Islet of Langerhans (tissue), 1 donor: Measurements from ENCODE around the gene AADACL2.
"Not testable (repeated sequence)": the region's sequence is repeated elsewhere in the genome, so short reads cannot be mapped to it uniquely, and the experiment has no call there.

Experiments used
- FAIRE-seq: peaks from one replicate; lab custom pipeline; 2011; peaks lifted over from hg19 to GRCh38; lab: Jason Lieb, UNC

Gene AADACL2

DNA sequence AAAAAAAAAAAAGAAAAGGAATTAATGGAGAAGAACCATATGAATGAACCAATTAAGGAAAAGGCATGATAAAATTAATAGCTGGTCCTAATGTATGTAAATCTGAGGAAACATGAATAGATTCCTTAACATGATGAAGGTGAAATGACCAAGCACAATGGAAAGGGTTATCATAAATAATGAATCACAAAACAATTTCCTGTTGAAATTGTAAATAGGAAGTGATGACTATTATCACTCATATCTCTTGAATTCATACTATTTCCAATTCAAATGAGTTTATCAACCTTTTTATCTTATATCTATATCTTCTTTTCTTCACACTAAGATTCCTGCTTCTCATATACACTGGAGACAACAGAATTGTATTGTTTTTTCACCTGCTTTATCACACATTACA lies 32.0 kb downstream of the AADACL2 start:
- no peak for FAIRE-seq

DNA sequence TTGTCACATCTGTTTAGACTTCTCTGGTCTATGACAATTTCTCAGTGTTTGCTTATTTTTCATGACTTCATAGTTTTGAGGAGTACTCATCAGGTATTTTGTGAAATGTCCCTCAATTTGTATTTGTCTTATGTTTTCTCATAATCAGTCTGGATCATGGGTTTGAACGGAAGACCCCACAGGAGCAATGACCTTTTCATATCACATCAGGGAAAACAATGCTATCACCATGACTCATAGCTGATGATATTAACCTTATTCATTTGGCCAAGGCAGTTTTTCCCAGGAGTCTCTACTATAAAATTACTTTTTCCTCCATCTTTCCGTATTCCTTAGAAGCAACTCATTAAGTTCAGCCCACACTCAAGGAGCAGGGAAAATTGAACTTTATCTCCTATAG lies 32.7 kb downstream of the AADACL2 start:
- no peak for FAIRE-seq

DNA sequence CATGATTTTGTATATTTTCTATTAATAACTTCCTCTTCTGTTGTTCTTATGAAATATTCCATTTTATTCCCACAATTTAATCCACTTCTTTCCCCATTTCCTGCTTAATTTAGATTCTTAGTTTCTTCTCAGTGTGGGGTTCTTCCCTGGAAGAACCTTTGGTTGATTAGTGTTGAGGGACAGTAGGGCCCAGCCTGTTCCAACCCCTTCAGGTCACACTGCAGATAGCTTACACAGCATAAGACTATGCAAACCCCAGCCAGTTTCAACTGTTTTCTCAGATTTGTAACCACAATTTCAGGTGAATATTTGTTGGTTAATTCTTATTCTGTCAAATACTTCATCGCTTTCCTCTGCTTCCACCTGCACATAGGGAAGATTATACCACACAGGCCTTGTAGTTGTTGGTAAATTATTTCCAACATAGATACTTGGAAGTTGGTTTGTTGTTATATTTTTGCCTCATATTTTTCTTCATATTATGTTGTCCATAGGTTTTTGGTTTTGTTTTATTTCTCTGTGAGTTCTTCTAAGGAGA lies 34.7 kb downstream of the AADACL2 start:
- no peak for FAIRE-seq

DNA sequence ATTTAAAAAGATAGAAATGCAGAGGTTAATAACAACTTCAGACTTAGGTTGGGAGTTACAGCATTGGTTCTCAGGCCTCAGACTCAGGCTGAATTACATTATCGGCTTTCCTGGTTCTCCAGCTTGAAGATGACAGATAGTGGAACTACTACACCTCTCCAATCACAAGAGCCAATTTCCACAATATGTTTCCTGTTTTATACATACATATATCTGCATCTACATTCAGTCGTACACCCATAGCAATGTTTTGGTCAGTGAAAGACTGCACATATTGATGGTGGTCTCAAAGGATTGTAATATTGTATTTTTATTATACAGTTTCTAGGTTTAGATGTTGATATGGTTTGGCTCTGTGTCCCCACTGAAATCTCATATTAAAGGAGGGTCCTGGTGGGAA lies 35.4 kb downstream of the AADACL2 start:
- no peak for FAIRE-seq

DNA sequence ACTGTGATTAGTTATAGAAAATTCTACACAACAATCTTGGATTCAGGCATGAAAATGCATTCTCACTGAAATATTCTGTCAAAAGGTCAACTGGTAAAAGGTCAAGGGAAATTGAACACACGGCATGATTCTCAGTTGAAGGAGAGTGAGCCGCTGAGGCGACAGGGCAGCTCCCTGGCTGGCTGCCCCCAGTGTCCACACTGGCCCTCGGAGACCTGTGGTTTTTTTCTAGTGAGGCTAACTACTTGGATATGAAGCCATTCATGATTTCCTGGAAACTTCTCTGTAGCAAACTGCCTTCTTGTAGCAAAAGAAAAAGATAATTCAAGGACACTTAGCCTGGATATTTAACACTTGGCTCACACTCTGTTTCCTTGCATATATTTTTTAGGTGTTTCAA lies 37.2 kb downstream of the AADACL2 start:
- FAIRE-seq = no peak

DNA sequence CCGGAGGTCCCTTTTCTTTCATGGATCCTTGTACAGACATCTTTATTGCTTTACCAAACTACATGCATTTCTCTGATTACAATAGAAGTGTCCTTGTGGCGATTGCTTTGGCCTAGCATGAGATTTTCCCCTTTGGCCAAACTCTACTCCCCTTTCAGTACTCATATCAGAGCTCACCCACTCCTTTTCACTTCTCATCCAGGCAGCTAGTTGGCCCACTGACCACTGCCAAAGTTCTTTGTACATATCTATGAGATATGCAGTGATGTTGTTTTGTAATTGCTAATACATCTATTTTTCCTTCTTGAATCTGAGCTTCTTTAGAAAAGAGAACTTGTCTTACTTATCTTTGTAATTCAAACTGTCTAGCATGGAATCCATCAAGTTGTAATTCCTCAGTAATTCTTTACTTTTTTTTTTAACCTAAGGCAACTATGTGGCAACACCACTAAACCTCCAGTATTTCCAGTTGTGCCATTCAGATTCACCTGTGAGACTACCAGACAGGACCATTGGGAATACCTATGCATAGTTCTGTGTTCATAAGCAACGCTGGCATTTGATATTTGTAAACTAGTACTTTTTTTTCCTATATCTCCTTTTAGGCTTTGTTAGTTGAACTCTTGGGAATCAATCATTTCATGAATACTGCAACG lies 39.2 kb downstream of the AADACL2 start:
- no peak for FAIRE-seq

DNA sequence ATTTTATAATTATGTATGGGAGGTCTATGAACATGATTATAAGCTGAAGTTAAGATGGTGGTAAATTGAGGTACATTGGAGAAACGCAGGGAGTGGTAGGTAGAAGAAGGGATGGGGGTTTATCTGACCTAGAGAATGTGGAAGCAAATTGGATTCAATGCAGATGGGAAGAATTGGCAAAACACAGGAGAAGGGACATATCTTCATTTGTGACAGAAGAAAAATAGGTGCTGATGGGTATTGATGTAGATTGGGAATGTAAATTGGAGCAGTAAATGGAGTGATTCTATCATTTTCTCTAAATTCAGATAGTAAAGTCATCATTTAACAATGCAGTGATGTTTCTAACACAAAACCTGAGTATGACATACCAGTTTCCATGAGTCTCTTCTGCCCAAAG lies 40.5 kb downstream of the AADACL2 start:
- FAIRE-seq = no peak

DNA sequence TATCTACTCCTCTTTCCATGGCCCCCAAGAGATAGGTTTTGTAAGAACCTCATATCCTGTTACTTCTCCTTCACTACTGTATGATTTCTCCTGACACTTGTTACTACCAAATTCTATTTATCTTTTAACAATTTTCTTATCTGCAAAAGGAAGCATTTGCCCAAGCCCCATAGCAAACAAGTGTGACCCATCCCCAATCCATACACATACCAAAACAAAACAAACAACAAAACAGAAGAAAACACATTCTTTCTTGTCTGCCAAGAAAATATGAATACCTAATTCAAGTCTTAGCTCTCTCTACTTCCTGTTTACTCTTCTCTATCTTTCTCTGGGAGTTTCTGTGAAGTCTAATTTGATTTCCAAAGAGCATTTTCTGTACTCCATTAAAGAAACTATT lies 41.2 kb downstream of the AADACL2 start:
- no peak for FAIRE-seq

DNA sequence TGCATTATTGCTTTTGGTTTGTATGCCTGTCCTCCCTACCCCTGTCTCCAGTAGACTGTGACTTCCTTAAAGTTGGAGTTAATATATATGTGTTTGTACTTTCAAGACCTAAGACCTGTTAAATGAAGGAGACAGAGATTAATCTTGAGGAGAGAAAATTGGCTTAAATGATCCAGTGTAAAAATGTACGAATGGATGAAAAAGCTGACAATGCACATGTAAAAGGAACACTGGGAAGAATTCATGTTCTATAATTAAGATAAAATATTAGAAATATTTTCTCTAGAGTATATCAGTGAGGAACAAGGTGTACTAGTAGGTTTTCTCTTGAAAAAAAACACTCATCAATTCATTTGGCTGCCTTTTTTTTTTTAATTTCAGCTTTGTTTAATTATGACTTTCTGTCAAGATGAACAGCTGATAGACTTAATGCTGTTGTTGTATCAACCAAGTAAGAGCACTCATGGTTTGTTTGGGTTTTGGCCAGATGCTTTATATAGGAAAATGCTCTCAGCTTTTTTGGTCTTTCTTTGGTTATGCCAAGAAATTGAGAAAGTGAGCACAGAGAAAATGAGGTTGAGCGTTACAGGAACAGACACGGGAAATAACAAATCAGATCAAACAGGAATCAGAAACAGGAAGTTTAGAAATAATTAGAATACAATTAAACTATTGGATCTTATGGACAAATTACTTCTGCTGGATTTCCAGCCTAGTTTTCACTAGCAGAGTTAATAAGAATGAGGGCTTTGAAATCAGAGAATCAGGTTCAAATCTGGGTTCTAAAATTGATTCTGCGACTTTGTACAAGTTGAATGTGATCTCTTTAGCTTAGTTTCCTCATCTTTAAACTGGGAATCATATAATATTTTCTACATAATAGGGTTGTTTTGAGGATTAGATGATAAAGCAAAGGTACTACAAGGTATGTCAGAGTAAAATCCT lies 41.9 kb downstream of the AADACL2 start:
- no peak for FAIRE-seq

DNA sequence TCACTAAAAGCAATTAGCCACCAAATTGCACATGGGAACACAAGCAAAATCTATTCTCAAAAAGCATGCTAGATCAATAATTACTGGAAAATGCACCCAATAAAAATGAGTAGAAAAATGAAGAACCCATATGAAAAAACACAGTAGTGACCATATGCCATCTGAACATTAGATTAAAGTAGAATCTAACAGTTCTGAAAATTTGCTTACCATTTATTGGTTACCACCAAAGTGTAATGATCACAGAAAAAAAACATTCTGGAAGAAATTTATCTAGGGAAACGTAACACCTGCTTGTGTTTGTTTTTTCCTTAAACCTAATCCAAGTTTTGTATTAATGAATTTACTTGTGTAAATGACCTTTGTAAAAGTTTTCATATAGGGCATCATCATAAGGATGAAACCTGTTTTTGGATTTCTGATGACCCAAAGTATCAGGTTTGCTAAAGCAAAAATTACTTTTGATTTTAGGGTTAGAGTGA lies 42.6 kb downstream of the AADACL2 start:
- no peak for FAIRE-seq

DNA sequence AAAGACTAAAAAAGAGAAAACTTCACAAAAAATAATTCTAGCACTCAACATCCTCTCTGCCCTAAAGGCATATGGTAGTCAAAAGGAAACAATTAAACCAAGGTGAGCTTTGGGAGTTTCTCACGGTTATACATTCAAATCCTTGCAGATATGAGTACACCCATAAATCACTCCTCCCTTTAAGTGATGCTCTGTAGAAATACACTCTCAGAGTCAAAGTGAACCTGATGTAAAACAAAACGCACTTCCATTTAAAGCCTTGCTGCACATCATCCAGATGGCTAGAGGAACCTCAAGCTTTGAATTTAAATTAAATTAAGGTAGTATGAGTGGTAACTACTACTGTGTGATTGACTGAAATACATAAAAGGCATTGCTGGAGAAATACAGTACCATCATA lies 44.2 kb downstream of the AADACL2 start:
- FAIRE-seq = no peak

DNA sequence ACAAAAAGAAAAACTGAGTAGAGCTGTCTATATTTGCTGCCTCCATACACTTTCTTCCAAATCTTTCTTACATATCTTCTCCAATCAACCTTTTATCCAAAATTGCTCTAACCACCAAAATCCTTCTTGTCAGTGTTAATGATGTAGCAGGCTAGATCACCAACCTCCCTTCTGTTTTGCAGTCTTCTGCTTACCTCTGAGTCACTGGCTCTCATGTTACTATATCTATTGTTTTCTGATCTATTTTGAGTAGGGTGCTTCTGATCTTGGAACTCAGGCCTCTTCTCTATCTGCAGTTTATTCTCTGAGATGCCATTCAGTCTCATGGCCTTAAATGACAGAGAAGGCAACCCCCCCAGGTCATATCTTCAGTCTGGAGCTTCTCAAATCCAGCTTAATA lies 53.9 kb downstream of the AADACL2 start:
- FAIRE-seq = no peak

DNA sequence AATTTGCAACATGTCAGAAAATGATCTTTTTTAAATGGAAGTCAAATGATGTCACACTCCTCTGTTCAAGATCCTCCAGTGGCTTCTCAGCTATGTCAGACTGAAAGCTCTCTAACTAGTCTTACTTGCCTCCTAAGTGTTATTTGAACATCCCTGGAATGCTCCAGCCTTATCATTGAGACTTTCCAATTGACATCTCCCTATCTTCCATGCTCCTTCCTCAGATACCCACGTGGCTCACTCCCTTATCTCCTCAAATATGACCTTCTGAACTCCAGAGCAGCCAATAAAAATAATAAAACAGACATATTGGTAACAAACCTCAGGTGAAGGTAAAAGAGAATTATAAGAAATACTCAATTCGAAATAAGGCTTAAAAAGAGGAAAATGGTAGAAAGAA lies 54.7 kb downstream of the AADACL2 start:
- no peak for FAIRE-seq

DNA sequence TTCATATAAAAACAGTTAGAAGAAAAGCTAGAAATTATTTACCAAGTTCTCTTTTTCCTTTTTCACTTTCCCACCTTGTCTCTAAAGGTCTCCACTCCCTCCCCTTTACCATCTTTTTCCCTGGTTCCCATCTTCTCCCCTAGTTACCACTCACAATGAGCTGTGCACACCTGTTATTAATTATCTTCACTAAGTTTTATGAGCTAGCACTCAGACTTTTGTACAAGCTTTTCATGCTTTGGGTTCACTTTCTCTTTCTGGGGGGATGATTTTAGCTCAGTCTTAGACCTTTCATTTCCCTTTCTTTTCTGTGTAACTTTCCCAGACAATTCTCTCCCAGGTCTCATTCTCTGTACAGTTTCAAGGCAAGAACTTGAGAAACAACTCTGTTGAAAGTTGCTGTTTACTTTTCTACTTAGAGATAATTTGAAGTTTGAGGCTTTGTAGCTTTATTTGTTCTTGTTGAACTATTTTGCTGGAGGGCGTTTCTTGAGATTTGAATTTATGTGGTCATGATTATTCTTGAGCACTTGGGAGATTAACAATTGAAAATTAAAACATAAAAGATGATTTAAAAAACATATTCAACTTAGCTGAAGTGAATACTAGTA lies 56.2 kb downstream of the AADACL2 start:
- no peak for FAIRE-seq

DNA sequence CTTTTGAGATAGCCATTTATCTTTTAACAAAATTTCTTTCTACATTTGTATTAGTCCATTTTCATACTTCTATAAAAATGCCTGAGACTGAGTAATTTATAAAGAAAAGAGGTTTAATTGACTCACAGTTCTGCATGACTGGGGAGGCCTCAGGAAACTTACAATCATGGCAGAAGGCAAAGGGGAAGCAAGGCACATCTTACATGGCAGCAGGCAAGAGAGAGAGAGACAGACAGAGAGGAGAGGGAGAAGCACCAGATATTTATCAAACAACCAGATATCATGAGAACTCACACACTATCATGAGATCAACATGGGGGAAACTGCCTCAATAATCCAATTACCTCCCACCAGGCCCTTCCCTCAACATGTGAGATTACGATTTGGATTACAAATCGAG lies 57.0 kb downstream of the AADACL2 start:
- FAIRE-seq = not testable (repeated sequence)

DNA sequence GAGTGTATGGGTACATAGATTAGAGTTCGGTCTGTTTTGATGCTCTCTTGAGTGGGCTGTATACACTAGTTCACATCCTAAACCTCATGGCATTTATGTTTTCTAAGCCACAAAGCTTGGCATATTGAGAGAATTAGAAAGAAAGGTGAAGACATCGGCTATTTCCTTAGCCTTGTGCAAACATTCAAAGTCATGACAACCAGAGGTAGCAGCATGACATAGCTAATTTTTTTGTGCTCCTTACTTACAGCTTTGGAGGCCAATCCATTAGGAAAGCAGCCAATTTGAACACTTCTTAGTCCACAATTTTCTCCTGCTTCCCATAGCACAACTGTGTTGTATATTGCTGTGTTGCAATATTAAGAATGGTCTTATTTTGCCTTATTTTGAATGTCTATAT lies 58.7 kb downstream of the AADACL2 start:
- no peak for FAIRE-seq

DNA sequence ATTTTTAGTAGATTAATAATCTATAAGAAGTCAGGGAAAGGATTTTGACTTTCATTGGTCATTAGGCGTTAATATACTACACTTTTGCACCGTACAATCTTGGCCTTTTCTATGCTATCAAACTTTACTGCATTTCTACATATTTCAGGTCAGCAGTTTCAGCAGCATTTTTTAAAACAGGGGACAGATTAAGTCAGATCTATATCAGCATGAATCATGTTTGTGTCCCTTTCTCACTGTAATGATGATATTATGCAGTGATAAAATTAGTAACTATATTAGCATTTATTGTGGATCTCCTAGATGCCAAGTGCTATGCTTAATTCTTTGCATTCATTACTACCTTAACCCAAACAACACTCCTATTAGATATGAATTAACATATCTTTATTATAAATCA lies 59.9 kb downstream of the AADACL2 start:
- FAIRE-seq = no peak

DNA sequence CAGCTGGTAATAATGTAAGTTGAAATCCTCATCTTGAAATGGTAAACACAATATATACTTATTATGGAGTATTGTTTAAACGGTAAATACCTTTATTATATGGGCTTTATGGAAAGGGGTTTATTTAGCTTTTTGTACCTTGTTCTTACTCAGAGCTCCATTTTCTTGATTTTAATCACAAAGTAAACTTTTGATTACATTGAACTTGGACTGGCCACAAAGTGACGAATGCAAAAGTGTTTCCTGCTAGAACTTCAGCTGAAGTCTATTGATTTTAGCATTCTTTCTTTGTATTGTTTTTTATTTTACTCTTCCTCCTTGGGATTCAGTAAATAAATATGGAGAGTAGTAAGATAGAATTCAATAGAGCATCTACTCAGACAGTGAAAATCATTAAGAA lies 60.4 kb downstream of the AADACL2 start:
- no peak for FAIRE-seq

DNA sequence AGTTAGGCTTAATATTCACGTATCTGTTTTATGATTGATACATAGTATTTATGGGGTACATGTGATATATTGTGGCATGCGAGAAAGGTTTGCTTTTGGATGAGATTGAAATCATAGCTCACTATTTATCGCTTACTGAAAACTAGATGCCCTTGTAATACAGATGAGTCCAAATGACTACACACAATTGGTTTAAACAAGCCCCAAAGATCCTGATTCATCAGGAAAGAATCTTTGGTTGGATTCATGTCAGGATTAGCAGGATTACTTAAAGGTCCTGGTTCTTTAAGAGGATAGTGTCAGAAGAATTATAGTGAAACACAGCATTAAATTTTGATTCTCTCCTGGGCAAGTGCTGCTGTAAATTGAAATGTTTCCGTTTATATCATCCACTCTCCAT lies 61.5 kb downstream of the AADACL2 start:
- no peak for FAIRE-seq

DNA sequence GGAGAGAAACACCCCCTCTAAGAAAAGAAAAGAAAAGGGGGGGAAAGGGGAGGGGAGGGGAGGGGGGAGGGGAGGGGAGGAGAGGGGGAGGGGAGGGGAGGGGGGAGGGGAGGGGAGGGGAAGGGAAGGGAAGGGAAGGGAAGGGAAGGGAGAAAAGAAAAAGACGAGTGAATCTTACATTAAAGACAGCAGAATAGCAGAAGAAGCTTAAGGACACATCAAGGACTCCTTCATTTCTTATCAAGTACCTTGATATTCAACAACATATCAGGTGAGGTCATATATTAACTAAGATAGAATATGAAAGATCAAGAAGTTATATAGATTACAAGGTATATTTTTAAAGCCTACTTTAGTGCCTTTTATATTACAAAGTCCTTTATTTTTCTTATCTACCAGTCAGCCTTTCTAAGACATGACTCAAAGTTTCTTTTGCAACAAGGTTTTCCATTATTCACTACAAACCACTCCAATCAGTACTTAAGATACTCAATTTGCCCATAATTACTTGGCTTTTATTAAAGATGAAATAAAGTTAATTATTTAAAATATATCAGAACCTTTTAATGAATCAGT lies 62.5 kb downstream of the AADACL2 start:
- no peak for FAIRE-seq

DNA sequence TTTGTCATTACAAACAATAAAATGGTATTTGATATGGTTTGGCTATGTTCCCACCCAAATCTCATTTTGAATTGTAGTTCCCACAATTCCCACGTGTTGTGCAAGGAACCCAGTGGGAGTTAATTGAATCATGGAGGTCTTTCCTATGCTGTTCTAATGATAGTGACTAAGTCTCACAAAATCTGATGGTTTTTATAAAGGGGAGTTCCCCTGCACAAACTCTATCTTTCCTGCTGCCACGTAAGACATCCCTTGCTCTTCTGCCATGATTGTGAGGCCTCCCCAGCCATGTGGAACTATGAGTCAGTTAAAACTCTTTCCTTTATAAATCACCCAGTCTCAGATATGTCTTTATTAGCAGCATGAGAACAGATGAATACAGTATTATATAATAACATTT lies 64.7 kb downstream of the AADACL2 start:
- FAIRE-seq = no peak

DNA sequence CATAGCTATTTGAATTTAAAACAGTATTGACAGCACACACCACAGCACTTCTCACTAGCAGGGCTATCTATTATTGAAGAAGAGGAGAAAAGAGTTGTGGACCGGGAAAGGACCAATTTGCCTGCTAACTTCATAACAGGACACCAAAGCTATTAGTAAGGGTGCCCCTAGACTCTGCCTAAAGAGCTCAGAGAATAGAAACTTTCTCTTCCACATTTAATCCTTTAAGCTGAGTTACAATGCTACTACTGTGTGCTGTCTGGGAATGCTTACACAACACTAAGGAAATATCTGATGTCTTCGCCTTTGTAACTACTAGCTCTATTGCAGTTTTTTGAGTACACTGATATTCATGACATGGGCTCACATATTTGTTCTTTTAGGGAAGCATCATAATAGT lies 66.7 kb downstream of the AADACL2 start:
- FAIRE-seq = no peak

DNA sequence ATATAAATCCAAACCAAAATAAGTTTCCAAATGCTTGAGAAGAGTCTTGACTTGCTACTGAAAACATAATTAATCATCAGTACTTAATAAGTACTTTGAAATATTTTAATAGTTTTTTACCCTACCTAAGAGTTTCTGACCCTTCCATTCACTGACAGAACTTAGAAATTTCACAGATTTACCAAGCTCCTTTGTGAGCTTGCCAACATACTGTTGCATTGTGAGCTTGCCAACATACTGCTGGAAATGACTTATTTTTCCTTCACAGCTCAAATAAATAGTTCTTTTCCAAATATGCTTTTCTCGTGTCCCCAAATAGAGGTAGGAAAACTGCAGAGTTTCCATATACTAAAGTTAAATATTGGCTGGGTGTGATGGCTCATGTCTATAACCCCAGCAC lies 70.5 kb downstream of the AADACL2 start:
- no peak for FAIRE-seq
